Stimulated activated CD4-positive, alpha-beta T cell treated with anti-CD3 and anti-CD28 coated beads, Interleukin-2, amount 100 ng/mL, for 4 hours (primary cell): ENCODE results near the gene BMPR1A.
A peak's percentile ranks its signal among the peaks of the same experiment; 100 is the strongest.

ENCODE experiments used
- DNase-seq: peaks from one replicate; pipeline ENCODE4 v3.0.0-alpha.2; 2020; ENCODE audit warnings: low read depth

The BMPR1A gene

DNA sequence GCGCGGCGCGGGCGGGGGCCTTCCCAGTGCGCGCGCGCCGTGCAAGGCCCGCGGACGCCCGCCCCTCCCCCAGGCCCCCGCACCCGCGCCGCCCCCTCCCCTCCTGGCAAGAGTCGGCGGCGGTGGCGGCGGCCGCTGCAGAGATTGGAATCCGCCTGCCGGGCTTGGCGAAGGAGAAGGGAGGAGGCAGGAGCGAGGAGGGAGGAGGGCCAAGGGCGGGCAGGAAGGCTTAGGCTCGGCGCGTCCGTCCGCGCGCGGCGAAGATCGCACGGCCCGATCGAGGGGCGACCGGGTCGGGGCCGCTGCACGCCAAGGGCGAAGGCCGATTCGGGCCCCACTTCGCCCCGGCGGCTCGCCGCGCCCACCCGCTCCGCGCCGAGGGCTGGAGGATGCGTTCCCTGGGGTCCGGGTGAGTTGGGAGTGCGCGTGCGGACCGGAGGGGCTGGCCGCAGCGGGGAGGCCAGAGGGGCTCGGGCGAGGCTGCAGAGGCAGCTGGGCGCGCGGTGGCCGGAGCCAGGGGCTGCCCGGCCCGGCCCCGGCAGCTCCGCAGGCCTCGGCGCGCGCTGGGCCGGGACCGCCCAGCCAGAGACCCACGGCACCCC, at the start of gene BMPR1A:
BMPR1A (plus strand) TSS at position 109 of the 602 bp plus-strand sequence. CDS start 119,400 bp downstream, outside the sequence.
- no peak for DNase-seq

DNA sequence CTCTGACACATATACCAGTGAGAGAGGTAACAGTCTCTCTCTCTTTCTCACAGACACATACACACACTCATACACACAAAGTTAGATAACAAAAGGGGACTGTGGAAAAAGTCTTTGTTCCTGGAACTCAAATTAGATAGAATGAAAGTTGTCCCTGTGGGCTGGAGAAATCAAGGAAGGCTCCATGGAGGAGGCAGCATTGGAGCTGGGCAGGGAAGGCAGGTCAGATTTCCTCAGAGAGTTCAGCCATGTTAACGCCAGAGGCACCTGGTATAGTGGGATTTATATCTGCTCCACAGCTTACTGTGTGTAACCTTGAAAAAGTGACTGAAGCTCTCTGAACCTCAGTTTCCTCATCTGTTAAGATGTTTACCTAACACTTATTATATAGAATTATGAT, 49.4 kb upstream of the BMPR1A start:
- no peak for DNase-seq

DNA sequence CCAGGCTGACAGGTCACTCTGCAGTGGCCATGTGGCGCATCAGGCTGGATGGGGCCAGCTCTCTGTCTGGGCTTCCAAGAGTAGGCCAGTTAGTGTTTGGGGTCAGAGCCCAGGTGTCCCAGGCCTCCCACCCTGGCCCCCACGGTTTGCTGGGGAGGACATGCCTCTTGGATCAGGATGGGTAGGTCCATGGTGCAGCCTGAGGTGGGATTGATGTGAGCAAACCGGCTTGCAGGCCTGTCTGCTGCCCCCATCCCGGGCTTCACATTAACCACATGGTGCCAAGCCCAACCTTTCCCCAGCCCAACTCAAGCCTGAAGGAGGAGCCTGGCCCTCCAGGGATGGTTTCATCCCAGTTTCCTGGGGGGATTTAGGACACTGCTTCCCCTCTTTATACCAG, 48.9 kb upstream of the BMPR1A start:
- DNase-seq, result no peak

DNA sequence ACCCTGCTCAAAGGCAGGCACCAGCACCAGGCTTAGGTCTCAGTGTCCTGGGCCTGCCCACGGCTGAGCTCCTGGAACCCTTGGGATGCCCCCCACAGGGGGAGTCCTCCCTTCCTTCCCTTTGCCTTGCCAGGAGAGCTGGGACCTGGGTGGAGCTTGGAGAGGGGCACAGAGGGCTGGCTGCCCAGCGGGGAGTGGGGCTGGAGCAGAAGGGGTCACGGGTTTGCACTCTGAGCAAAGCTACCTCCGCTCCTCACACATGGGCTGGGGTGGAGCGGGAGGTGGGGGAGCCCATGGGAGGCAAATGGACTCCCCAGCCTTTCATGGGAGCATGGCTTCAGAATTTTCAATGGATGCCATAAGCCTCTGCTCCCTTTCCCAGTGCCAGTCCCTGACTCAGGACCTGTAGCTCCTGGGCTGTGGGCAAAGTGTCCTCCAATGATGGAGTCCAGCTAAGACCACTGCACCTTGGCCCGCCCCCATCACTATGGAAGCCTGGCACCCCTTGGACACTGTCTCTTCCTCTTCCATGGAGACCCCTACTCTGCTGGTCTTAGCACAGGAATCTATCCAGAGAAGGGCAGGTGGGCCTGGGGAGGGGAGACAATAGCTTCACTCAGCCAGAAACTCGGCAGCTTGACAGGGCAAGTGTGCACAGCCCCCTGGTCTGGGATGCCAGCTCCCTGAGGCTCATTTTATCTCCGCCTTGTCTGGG, 48.2 kb upstream of the BMPR1A start:
- DNase-seq, result no peak

DNA sequence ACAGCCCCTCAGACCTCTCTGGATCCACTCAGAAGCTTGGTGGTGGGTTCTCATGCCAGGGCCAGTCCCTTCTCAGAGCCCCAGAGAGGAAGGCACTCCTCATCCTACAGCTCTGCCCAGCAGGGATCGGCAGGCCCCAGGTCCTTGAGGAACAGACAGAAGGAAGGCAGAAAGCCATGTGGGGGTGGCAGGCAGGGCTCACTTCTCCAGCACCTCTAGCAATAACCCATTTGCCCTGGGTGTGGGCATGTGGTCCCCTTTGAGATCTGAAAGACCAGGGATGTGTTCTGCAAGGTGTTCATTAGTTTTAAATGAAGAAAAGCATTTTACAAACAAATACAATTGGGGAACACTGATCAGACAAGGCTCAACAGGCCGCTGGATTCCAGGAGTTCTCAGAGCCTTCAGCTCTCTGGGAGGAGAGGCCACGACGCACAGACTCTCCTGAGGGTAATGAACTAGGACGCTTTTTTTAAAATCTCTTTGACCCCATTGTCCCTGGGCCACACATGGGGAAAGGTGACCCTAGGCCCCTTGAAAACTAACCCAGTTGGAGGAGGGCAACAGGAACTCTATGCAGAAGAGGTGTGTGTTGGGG, 47.5 kb upstream of the BMPR1A start:
- no peak for DNase-seq

DNA sequence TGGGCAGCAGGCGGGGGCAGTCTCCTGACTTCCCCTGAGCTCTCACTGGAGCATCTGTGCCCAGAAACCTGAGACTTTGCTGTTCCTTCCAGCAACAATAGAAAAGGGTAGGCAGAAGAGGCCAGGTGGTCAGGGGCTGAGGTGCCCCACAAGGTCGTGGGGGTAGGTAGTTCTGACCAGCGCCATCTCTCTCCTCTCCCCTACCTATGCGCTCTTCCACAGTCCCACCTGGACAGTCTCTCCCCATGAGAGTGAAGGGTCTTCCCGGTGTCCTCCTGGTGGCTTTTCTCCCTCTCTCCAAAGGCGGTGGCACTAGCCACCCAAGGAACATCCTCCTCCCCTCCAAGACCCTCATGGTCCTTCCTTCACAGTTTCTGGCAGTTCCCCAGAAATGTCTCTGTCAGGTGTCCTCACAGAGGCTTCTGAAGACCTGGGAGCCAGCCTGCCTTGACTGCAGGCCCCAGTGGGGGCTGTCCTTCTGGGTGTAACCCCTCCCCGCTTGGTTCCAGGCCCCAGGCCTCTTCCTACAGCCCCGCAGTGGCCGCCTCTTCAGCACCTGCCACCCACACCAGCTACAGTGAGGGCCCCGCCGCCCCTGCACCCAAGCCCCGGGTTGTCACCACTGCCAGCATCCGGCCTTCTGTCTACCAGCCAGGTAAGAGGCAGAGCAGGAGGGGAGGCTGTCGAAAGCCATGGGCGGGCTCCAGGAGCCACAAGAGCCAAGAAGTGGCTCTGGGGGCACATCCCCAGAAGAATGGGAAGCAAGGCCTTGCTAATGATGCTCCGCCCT, 46.8 kb upstream of the BMPR1A start:
- DNase-seq, result no peak

DNA sequence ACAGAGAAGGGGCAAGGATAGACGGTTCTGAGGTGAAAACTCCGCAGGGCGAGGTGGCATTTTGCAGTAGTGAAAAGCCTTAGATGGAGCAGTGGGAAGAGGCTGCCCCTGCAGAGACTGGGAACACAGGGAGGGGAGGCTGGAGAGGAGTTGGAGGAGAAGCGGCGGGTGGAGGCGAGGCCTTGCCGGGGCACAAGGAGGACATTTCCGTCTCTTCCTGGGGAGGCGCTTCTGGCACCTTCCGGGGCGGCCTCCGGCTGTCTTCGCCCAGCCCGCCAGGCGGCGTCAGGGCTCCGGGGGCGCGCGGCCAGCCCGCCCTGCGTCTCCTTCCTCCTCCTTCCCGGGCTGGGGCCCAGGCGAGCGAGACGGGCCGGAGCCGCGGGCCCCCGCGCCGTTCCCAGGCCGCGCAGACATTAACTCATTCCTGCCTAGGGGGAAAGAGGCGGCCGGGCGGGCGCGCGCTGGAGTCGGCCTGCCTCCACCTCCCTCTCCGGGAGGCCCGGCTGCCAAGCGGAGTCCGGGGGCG, 45.4 kb upstream of the BMPR1A start:
- peak; percentile 76 for DNase-seq

DNA sequence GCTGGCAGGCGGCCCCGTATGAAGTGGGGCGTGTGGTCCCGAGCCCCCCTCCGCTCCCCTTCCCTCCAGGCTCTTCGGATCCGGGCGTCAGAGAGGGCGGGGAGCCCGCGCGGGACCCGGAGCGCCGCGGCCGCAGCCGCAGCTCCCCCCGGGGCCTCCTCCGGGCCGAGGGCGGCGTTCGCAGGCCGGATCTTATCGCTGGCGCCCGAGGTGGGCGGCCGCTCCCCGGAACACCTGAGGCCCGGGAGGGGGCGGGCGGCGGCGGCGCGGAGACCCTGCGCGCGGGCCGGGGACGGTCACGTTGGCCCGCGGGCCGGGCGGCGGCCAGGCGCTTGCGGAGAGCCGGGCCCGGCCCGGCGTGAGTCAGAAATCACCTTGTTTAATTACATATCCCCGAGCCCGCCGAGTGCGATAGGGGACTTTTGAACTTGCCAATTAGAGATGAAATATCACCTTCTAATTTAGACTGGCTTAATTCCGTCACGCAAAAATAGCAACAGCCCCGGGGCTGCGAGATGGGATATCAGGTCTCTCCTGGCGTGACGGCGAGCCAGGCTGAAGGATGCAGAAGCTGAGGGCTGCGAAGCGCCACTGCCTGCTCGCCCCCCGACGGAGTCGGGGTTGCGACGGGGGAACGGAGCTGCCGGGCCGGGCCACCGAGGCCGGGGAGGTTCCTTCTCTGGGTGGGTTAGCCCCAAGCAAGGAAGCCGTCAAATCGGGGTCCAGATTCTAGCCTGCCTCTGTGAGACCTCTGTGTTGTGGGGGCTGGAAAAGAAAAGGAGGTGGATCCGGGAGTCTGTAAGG, 44.7 kb upstream of the BMPR1A start:
- peak; percentile 32 for DNase-seq

DNA sequence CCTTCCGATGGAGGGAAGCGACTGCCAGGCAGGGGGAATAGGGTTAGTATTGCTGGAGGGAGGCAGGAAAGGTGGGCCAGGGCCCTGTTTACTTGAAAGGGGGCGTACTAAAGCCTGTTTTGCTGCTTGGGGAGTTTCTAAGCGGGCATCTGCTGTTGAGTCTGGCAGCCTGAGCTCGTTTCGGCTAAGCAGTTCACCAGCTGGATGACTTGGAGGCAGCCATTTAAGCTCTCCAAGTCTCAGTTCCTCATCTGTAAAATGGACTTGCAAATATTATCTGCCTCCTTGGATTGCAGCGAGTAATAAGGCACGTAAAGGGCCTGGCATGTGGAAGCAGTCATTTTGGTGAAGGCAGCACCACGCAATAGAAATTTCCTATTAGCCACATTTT, 44.1 kb upstream of the BMPR1A start:
- no peak for DNase-seq

DNA sequence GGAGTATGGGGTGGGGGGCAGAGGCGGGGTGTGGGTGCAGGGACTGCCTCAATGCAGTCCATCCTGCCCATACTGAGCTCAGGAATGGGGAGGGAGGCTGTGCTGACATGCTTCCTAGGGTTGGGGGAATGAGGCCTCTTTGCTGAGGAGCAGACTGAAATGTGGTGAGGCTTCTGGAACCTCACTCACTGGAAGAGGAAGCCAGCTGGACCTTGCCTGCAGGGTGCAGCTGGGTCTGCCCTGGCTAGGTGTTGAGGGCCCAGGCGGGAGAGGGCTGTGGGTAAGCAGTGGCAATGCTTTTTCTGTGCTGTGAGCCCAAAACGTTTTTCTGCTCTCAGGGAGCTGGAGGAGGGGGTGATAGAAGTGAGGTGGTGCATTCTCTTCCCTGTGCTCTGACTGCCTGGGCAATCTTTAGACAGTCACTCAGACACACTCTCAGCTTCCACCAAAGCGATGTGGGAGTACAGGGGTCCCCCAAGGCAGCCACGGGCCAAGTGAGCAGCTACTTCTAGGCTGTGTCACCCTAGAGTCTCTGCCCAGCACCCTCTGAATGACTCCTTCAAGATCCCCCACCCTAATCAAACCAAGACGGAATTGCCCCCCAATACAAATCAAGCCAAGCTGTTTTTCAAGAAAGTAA, 41.1 kb upstream of the BMPR1A start:
- no peak for DNase-seq

DNA sequence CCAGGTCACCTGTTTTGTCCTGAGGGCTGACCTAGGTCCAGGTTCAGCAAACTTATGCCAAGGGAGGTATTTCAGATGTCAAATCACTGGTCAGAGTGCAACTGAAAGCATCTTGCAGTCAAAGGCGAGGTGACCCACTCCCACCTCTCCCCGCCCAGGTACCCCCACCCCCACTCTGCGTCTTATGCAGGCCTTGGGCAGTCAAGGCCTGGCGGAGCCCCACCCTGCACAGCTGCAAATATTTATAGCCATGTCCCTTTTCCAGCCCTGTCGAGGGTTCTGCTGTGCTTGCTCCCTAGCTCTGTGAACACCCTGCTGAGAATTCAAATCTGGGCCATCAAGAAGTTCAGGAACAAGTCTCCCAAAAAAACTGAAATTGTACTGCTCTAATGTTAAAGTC, 40.6 kb upstream of the BMPR1A start:
- no peak for DNase-seq

DNA sequence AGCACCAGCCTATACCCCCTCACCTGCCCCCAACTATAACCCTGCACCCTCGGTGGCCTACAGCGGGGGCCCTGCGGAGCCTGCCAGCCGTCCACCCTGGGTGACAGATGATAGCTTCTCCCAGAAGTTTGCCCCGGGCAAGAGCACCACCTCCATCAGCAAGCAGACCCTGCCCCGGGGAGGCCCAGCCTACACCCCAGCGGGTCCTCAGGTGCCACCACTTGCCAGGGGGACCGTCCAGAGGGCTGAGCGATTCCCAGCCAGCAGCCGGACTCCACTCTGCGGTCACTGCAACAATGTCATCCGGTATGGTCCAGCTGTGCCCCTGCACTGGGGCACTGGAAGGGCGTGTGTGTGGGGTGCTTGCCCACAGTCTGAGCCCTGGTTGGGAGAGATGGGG, 40.0 kb upstream of the BMPR1A start:
- DNase-seq, result no peak

DNA sequence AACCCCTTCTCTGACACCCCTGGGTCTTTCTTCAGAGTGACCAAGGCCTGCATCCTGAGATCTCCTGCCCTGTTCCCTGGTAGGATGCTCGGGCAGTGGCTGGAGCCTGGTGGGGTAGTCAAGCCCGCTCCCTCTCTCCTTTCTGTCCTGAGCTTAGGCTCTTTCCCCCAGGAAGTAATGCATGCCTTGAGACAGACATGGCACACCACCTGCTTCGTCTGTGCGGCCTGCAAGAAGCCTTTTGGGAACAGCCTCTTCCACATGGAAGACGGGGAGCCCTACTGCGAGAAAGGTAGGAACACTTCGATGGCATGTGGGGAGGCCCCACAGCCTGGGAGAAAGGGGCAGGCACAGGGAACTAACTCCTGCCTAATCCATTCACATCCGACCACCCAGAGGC, 37.9 kb upstream of the BMPR1A start:
- DNase-seq, result no peak

DNA sequence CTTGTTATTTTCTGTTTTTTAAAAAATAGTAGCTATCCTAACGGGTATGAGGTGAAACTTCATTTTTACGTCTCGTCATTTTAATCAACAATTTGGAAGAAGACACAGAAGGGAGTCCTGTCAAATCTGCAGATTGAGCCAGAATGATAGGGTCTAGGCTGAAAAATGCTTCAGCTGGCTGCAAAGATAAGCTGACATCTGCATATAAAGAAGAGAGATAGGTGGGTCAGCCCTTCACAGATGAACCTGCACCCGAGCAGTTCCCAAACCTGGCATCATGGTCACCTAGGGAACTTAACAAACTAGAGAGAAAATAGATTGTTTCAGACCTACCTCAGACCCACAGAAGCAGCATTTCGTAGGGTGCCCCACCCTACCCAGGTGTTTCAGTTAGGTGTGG, 35.2 kb upstream of the BMPR1A start:
- DNase-seq, result no peak

DNA sequence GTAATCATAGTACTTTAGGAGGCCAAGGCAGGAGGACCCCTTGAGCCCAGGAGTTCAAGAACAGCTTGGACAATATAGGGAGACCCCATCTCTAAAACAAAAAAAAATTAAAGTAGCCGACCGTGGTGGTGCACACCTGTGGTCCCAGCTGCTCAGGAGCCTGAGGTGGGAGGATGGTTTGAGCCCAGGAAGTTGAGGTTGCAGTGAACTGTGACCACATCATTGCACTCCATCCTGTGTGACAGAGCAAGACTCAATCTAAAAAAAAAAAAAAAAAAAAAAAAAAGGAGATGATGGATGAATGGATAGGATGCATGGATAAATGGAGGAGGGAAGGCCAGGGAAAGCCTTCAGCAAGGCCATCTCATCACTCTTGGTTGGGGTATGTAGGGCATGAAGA, 33.4 kb upstream of the BMPR1A start:
- DNase-seq, result no peak

DNA sequence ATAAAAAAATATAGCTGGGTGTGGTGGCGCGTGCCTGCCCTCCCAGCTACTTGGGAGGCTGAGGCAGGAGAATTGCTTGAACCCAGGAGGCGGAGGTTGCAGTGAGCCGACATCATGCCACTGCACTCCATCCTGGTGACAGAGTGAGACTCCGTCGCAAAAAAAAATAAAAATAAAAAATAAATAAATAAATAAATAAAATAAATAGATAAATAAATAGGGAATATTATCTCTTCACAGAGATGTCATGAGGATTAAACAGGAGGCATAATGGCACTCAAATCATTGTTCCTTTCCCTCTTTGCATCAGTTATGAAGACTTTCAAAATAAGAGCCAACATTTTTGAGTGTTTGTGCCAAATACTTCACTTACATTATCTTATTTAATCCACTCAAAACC, 32.0 kb upstream of the BMPR1A start:
- no peak for DNase-seq

DNA sequence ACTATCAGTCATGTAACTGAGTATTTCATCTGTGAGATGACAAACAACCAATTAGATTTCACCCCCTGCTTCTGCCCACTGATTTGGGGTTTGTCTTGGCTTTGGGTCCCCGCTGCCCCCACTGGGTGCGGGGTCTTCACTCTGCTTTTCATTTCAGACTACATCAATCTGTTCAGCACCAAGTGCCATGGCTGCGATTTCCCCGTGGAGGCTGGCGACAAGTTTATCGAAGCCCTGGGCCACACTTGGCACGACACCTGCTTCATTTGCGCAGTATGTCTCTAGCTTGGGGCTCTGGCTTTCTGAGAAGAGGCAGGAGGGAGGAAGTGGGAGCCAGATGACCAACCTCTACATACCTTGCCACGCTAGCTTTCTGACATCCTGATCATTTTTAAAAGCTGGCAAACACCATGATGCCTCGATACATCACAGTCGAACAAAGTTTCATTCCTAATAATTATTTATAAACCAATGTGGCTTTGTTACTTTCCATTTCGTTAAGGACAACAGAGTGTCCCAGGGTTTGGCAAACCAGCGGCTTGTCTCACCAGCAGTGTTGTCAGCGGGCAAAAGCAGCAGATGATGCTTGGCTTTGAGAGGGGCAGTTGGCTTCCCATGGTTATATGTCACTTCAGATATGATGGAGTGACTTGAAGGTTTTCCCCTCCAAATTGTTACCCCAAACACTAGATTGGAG, 30.3 kb upstream of the BMPR1A start:
- no peak for DNase-seq

DNA sequence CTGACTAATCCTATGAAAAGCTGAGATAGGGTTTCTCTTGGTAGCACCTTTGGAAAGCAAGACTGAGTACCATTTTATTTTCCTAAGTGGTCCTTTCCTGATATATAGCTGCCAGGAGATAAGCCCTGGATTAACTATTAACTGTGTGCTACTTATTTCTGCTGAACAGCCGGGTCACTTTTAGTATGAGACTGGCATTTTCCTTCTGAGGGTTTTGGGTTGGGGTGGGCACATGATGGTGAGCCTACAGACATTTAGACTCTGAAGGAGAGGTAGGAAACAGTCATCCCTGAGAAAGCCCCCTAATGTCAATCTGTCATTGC, 29.8 kb upstream of the BMPR1A start:
- no peak for DNase-seq

DNA sequence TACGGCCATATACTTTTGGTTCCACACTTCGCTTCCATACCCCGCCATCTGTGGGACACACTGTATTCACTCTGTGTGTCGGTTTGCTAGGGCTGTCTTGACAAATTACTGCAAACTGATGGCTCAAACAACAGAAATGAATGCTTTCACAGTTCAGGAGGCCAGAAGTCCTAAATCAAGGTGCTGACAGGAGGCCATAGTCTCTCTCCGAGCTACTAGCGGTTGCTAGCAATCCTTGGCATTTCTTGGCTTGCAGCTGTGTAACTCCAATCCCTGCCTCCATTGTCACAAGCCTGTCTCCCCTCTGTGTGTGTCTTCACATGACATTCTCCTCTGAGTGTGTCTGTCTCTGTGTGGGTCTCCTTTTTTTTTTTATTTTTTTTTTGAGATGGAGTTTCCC, 28.9 kb upstream of the BMPR1A start:
- no peak for DNase-seq

DNA sequence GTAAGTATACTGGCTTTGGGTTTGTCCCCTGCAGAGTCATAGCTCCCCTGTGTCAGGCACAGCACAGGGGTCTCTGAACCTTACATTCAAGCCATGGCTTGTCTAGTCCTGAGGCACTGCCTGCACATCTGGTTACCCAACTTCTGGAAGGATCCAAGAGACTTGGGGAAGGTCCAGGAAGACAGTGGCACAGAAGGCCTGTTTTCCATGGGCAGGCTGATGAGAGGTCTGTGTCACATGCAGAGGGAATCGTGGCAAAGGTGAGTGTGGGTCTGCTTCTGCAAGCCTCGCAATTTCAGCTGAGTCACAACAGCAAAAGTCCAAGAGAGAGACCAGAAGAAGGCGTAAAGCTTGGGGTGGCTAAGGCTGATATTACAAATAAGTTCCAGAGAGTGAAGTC, 28.4 kb upstream of the BMPR1A start:
- DNase-seq, result no peak

DNA sequence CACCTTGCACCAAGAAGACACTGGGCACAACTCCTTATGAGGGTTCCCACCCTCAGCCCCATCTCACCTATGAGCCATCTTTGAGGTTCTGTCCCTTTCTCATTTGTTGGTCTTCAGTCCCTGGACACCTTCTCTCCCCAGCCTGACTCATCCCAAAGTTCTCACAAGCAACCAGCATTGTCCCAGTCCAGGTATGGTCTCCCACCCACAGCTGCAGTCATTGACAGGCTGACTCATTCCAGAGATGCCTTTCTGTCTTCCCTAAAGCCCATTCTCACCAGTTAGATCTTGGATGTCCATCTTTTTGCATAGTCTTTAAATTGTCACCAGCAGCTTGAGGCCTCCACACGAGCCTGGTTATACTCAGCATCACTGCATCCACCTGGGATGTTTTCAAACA, 26.7 kb upstream of the BMPR1A start:
- no peak for DNase-seq
